ENCODE data around the gene SLC29A1. TPM values are rescaled to one million over a fixed set of nuclear protein-coding genes. Genes with fewer than 3 reads are reported as not detected.

The SLC29A1 gene
- total RNA-seq, 1 experiment from 2014 or later = 92.8 TPM

DNA sequence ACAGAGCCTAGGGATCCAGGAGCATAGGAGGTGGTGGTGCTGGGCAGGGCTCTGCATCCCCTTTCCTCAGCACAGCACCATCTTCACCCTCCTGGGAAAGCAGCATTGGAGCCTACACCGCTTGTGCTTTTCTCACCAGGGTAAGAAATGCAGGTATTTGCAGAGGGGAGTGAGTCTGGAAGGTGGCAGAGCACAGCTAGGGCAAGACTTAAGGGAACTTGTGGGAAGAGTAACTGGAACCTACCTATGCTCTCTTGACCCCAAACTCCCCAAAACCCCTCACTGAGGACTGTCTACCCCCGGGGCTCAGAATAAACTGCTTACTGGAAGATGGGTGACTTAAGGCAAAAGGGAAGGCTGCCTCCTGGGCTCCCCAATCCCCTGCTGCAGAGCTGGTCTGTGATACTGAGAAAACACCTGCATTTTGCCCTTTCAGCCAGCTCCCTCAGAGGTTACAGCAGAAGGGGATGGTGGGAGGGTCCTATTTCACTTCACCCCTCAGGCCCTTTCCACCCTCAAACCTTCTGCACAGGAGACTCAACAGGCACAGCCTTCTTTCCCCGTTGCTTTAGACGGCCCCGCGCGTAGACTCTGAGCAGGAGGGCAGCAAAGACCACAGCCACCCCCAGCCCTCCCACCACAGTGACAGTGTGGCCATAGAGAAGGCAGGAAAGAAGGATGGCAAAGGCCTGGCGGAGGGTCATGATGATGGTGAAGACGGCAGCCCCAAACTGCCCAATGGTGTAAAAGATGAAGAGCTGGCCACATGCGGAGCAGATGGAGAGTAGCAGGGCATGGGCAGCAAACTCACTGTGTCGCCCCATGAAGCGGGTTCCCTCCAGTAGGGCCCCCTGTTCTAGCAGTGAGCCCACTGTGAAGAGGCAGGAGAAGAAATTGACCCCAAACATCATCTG lies 31.1 kb downstream of the SLC29A1 start:
- BruUV-seq (replicated peaks) = no TSS peak
- TF ChIP-seq, protein P1, sequence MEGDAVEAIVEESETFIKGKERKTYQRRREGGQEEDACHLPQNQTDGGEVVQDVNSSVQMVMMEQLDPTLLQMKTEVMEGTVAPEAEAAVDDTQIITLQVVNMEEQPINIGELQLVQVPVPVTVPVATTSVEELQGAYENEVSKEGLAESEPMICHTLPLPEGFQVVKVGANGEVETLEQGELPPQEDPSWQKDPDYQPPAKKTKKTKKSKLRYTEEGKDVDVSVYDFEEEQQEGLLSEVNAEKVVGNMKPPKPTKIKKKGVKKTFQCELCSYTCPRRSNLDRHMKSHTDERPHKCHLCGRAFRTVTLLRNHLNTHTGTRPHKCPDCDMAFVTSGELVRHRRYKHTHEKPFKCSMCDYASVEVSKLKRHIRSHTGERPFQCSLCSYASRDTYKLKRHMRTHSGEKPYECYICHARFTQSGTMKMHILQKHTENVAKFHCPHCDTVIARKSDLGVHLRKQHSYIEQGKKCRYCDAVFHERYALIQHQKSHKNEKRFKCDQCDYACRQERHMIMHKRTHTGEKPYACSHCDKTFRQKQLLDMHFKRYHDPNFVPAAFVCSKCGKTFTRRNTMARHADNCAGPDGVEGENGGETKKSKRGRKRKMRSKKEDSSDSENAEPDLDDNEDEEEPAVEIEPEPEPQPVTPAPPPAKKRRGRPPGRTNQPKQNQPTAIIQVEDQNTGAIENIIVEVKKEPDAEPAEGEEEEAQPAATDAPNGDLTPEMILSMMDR (IDR thresholded peaks at IDR 0.05; ENCODE audit: unreplicated experiment) = no peak
- CTCF ChIA-PET = interaction anchor here (1.0 kb wide), 1 partner anchor 158 kb away, joined by 3 read pairs; no protein-coding TSS in a partner anchor
- Mint-ChIP-seq H3K27ac (ENCODE audit: unreplicated experiment) (peak overlapping the region; percentile 72), H3K9me3 (ENCODE audit: low read depth, unreplicated experiment) (no peaks in the 10 kb centered on the region), H3K36me3 (ENCODE audit: insufficient read depth, unreplicated experiment) (peaks cover 96% of the 10 kb centered on the region), H3K27me3 (ENCODE audit: unreplicated experiment) (no peaks in the 10 kb centered on the region), H3K4me3 (ENCODE audit: low read depth, unreplicated experiment) (peak overlapping the region; percentile 86), H3K4me1 (ENCODE audit: low read depth, unreplicated experiment) (peaks cover 85% of the 10 kb centered on the region)
- intact Hi-C loops (cut with micrococcal nuclease; ENCODE audit: unreplicated experiment) = no loop called here
- no peak for DNase-seq

DNA sequence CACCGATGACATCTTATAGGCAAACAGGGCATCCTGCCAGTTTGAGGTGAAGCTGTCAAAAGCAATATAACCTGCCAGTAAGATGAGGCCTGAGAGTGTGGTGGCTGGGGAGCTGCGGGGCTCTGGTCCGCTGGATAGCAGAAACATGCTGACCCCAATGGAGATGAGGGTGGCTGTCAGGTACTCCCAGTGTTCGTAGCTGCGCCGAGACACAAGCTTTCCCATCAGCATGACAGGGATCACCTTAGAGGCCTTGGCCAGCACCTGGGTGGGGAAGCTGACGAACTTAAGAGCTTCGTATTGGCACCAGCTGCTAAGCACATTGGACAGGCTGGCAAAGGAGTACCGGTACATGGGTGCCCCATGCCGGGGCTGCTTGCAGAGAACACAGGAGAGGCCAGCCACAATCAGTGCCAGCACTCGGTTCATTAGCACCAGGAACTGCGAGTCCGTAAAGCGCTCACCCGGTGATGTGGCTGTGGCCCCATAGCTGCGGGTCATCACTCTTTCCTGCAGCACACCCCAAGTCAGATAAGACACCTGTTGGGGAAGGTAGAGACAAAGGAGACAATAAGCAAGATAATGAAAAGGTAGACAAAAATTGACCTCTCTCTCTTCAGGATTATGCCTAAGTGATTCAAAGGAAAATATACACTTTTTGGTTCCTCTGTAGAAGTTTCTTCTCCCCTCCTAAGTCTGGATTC lies 31.9 kb downstream of the SLC29A1 start:
- peak; percentile 33 for DNase-seq
- H3K9me3 Mint-ChIP-seq (ENCODE audit: low read depth, unreplicated experiment) = no peaks in the 10 kb centered on the region
- CTCF ChIA-PET = no interaction called here
- intact Hi-C loops (cut with micrococcal nuclease; ENCODE audit: unreplicated experiment) = no loop called here
- TSS peak; percentile 23 for BruUV-seq (replicated peaks)
- peaks cover 77% of the 10 kb centered on the region for H3K4me1 Mint-ChIP-seq (ENCODE audit: low read depth, unreplicated experiment)
- H3K27ac Mint-ChIP-seq (ENCODE audit: unreplicated experiment) = peak overlapping the region; percentile 72
- H3K27me3 Mint-ChIP-seq (ENCODE audit: unreplicated experiment) = no peaks in the 10 kb centered on the region
- H3K36me3 Mint-ChIP-seq (ENCODE audit: insufficient read depth, unreplicated experiment) = peaks cover 92% of the 10 kb centered on the region
- TF ChIP-seq, protein P1 (IDR thresholded peaks at IDR 0.05; ENCODE audit: unreplicated experiment) = no peak
- peak overlapping the region; percentile 86 for H3K4me3 Mint-ChIP-seq (ENCODE audit: low read depth, unreplicated experiment)

DNA sequence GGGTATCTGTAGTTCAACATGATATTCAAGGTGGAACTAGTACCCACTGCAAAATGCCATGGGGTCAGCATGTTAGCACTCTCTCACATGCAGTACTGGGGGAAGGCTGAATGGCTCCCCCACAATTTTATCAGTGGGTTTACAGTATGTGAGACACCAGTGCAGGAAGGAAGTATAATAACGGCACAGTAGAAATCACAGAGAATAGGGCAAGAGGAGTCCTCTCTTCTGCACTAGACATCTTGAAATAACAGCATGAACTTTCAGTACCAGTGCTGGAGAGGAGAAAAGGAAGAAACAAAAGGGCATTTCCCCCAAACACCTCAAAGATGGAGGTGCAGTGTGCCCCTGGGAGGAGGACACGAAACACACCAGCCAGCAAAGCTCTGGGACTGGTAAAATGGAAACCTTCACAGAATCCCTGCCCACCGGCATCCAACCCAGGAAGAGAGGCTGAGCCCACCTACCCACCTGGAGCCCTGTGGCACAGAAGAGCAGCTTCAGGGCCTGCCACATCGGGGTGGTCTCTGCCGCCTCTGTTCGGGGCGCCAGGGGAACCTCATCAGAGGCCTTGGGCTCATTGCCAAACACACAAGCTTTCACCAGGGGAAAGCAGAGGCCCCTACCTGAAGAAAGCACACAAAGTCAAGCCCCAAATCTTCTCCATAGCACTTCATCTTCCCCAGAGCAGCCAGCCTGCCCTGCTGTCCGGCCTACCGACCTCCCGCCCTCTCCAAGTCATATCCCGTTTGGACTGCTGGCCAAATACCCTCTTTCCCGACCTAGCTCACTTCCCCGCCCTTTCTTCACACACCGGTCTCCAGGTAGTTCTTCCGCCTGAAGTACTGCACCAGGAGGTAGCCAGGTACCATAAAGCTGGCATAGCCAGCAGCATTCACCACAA lies 32.7 kb downstream of the SLC29A1 start:
- Mint-ChIP-seq H3K27me3 (ENCODE audit: unreplicated experiment) (no peaks in the 10 kb centered on the region), H3K9me3 (ENCODE audit: low read depth, unreplicated experiment) (no peaks in the 10 kb centered on the region), H3K27ac (ENCODE audit: unreplicated experiment) (peak overlapping the region; percentile 72), H3K4me1 (ENCODE audit: low read depth, unreplicated experiment) (peaks cover 75% of the 10 kb centered on the region), H3K4me3 (ENCODE audit: low read depth, unreplicated experiment) (peak overlapping the region; percentile 86), H3K36me3 (ENCODE audit: insufficient read depth, unreplicated experiment) (peaks cover 85% of the 10 kb centered on the region)
- TF ChIP-seq, protein P1 (IDR thresholded peaks at IDR 0.05; ENCODE audit: unreplicated experiment) = no peak
- intact Hi-C loops (cut with micrococcal nuclease; ENCODE audit: unreplicated experiment) = no loop called here
- CTCF ChIA-PET = interaction anchor here (0.6 to 1.8 kb wide), 9 partner anchors 9 to 589 kb away, joined by 3 to 14 read pairs (median 4); partner anchors contain the start of gene HSP90AB1
- no TSS peak for BruUV-seq (replicated peaks)
- DNase-seq = peak; percentile 50

DNA sequence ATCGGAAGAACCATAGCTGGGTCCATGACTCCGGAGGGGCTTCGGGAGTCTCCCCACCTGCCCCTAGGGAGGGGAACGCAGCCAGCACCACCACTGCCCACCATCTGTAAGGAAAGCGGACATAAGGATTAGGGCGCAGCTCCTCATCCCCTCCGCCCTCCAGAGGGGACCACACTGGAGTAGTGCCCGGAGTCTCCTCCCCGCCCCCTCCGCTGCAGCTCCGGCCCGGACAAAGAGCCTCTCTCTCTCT lies 33.3 kb downstream of the SLC29A1 start:
- Mint-ChIP-seq H3K27me3 (ENCODE audit: unreplicated experiment) (no peaks in the 10 kb centered on the region), H3K27ac (ENCODE audit: unreplicated experiment) (peak overlapping the region; percentile 72), H3K4me1 (ENCODE audit: low read depth, unreplicated experiment) (peaks cover 75% of the 10 kb centered on the region), H3K4me3 (ENCODE audit: low read depth, unreplicated experiment) (peak overlapping the region; percentile 86), H3K9me3 (ENCODE audit: low read depth, unreplicated experiment) (no peaks in the 10 kb centered on the region), H3K36me3 (ENCODE audit: insufficient read depth, unreplicated experiment) (peaks cover 79% of the 10 kb centered on the region)
- intact Hi-C loops (cut with micrococcal nuclease; ENCODE audit: unreplicated experiment) = no loop called here
- CTCF ChIA-PET = interaction anchor here (0.6 to 1.8 kb wide), 10 partner anchors 9 to 835 kb away, joined by 3 to 14 read pairs (median 4); partner anchors contain the start of gene HSP90AB1
- TF ChIP-seq, protein P1 (IDR thresholded peaks at IDR 0.05; ENCODE audit: unreplicated experiment) = no peak
- BruUV-seq (replicated peaks) = no TSS peak
- DNase-seq = no peak
